GM20000 (cell line): ENCODE results near the gene PRPF6.

Experiments
- DNase-seq: peaks from one replicate; pipeline ENCODE4 v3.0.0; 2012; ENCODE audit warnings: low spot score
- CTCF ChIP-seq: IDR thresholded peaks from 2 replicates; pipeline ENCODE4 v1.5.1; 2012; ENCODE audit warnings: mild to moderate bottlenecking, control low read depth; ENCODE audit errors: extremely low read depth, missing control alignments

The PRPF6 gene

GRCh38 chr20:64044484-64045247, 63.7 kb downstream of the PRPF6 start:
- TF ChIP-seq CTCF, result no peak
- no peak for DNase-seq

GRCh38 chr20:64045346-64046011, 64.5 kb downstream of the PRPF6 start:
- DNase-seq, result no peak
- TF ChIP-seq CTCF, result no peak

- no peak for TF ChIP-seq CTCF
- no peak for DNase-seq
Measured at GRCh38 chr20:64047046-64047389, 66.1 kb downstream of the PRPF6 start.

- DNase-seq, result no peak
- no peak for TF ChIP-seq CTCF
Measured at GRCh38 chr20:64047968-64048401, 67.1 kb downstream of the PRPF6 start.

- no peak for TF ChIP-seq CTCF
- no peak for DNase-seq
Measured at GRCh38 chr20:64048402-64049044, 67.6 kb downstream of the PRPF6 start.

GRCh38 chr20:64049060-64049877, 68.3 kb downstream of the PRPF6 start, which contains the start of gene SOX18:
Gene SOX18, minus strand, starts transcription at chr20:64049639. Its CDS starts 123 bp downstream, at chr20:64049516.
- no peak for TF ChIP-seq CTCF
- peak; percentile 69 for DNase-seq
